Type B pancreatic cell (in vitro differentiated cells): ENCODE results near the gene ASF1A. TPM values are rescaled to one million over a fixed set of nuclear protein-coding genes. Genes with fewer than 3 reads are reported as not detected.

Experiments
- DNase-seq: peaks from one replicate; pipeline ENCODE4 v3.0.0; 2021; ENCODE audit warnings: mixed read lengths; ENCODE audit not compliant: unreplicated experiment; ENCODE audit errors: extremely low spot score
- H3K27ac Mint-ChIP-seq: 2 replicates; pipeline ENCODE4 v1.8.0; 2021; ENCODE audit warnings: mild to moderate bottlenecking, mixed read lengths
- H3K27me3 Mint-ChIP-seq: 2 replicates; pipeline ENCODE4 v1.8.0; 2021; ENCODE audit warnings: mixed read lengths
- H3K36me3 Mint-ChIP-seq: 2 replicates; pipeline ENCODE4 v1.8.0; 2021; ENCODE audit warnings: mixed read lengths
- H3K4me1 Mint-ChIP-seq: one replicate; pipeline ENCODE4 v1.8.0; 2021; ENCODE audit warnings: mixed read lengths; ENCODE audit not compliant: unreplicated experiment
- H3K4me3 Mint-ChIP-seq: 2 replicates; pipeline ENCODE4 v1.8.0; 2021; ENCODE audit warnings: mild to moderate bottlenecking, mixed read lengths
- H3K9me3 Mint-ChIP-seq: 2 replicates; pipeline ENCODE4 v1.8.0; 2021; ENCODE audit warnings: mixed read lengths
- long read RNA-seq: library from polyadenylated mRNA; unstranded; transcript quantifications from one replicate; pipeline ENCODE4 v2.0.0, GENCODE V29; 2020
- total RNA-seq: library from RNA; stranded (reverse); gene quantifications from 2 replicates; pipeline ENCODE4 v1.2.1, GENCODE V29; 2021; ENCODE audit warnings: low replicate concordance
- TF ChIP-seq, protein P1 (sequence below): fragments of 200-600 bp; sonication (generic); conservative IDR thresholded peaks from 2 replicates; pipeline ENCODE4 v1.5.0; 2021; ENCODE audit warnings: antibody characterized with exemption, mild to moderate bottlenecking

Gene ASF1A
- total RNA-seq = 25.4 and 32.5 TPM in 2 replicates
- long read RNA-seq, transcript ASF1A-201 (4 exons, 2,362 nt) = major isoform, 137 of 144 reads
- long read RNA-seq, partial matches to known transcripts = 5 of 144 reads
- long read RNA-seq, other reads (novel, unspliced or antisense) = 1 of 144 reads

- peaks cover 14% of the 10 kb centered on the region for H3K36me3 Mint-ChIP-seq
- TF ChIP-seq, protein P1, sequence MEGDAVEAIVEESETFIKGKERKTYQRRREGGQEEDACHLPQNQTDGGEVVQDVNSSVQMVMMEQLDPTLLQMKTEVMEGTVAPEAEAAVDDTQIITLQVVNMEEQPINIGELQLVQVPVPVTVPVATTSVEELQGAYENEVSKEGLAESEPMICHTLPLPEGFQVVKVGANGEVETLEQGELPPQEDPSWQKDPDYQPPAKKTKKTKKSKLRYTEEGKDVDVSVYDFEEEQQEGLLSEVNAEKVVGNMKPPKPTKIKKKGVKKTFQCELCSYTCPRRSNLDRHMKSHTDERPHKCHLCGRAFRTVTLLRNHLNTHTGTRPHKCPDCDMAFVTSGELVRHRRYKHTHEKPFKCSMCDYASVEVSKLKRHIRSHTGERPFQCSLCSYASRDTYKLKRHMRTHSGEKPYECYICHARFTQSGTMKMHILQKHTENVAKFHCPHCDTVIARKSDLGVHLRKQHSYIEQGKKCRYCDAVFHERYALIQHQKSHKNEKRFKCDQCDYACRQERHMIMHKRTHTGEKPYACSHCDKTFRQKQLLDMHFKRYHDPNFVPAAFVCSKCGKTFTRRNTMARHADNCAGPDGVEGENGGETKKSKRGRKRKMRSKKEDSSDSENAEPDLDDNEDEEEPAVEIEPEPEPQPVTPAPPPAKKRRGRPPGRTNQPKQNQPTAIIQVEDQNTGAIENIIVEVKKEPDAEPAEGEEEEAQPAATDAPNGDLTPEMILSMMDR = peak; percentile 62
- peak within 1 kb of the TSS; percentile 99 for H3K27ac Mint-ChIP-seq
- peaks cover 4% of the 10 kb centered on the region for H3K27me3 Mint-ChIP-seq
- H3K4me3 Mint-ChIP-seq = peak within 1 kb of the TSS; percentile 95
- H3K4me1 Mint-ChIP-seq = peaks cover 38% of the 10 kb centered on the region
- peak; percentile 96 for DNase-seq
- no peaks in the 10 kb centered on the region for H3K9me3 Mint-ChIP-seq
These were observed at the start of gene ASF1A for GRCh38 chr6:118893807-118894424. Gene ASF1A (plus strand): TSS chr6:118894152. CDS start chr6:118894414, 262 bp downstream.

- Mint-ChIP-seq H3K27ac (no peak overlapping the region), H3K27me3 (no peaks in the 10 kb centered on the region), H3K4me1 (no peaks in the 10 kb centered on the region), H3K9me3 (no peaks in the 10 kb centered on the region), H3K36me3 (peaks cover 11% of the 10 kb centered on the region), H3K4me3 (no peak overlapping the region)
- DNase-seq = no peak
- TF ChIP-seq, protein P1 = no peak
These were observed 49.0 kb upstream of the ASF1A start for GRCh38 chr6:118844915-118845314.

DNA sequence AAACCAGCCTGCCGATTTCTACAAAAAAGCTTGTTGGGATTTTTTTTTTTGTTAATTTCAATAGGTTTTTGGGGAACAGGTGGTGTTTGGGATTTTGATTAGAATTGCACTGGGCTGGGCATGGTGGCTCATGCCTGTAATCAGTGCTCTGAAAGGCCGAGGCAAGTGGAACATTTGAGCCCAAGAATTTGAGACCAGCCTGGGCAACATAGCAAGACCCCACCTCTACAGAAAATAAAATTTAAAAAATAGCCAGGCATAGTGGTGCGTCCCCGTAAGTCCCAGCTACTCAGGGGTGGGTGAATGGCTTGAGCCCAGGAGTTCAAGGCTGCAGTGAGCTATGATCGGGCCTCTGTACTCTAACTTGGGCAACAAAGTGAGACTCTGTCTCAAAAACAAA lies 40.5 kb upstream of the ASF1A start:
- Mint-ChIP-seq H3K27ac (no peak overlapping the region), H3K9me3 (no peaks in the 10 kb centered on the region), H3K36me3 (no peaks in the 10 kb centered on the region), H3K27me3 (no peaks in the 10 kb centered on the region), H3K4me1 (no peaks in the 10 kb centered on the region), H3K4me3 (no peak overlapping the region)
- TF ChIP-seq, protein P1 = no peak
- DNase-seq = no peak

GRCh38 chr6:118856301-118856700 lies 37.7 kb upstream of the ASF1A start:
- TF ChIP-seq, protein P1 = no peak

GRCh38 chr6:118859517-118860064 lies 34.4 kb upstream of the ASF1A start:
- H3K27ac Mint-ChIP-seq = no peak overlapping the region
- peaks cover 6% of the 10 kb centered on the region for H3K36me3 Mint-ChIP-seq
- no peak for DNase-seq
- H3K4me3 Mint-ChIP-seq = no peak overlapping the region
- no peaks in the 10 kb centered on the region for H3K4me1 Mint-ChIP-seq
- no peaks in the 10 kb centered on the region for H3K27me3 Mint-ChIP-seq
- H3K9me3 Mint-ChIP-seq = no peaks in the 10 kb centered on the region
- TF ChIP-seq, protein P1 = no peak

More at GRCh38 chr6:118856301-118856700, 37.7 kb upstream of the ASF1A start:
- Mint-ChIP-seq H3K9me3 (no peaks in the 10 kb centered on the region), H3K4me1 (no peaks in the 10 kb centered on the region), H3K27me3 (no peaks in the 10 kb centered on the region), H3K27ac (no peak overlapping the region), H3K36me3 (no peaks in the 10 kb centered on the region), H3K4me3 (no peak overlapping the region)
- DNase-seq = no peak
